GM21381 (cell line): Measurements from ENCODE around the gene IQGAP3.
"Not testable (repeated sequence)": the region's sequence is repeated elsewhere in the genome, so short reads cannot be mapped to it uniquely, and the experiment has no call there.

Source experiments
- ATAC-seq: cut with Tn5 transposase; IDR thresholded peaks from one replicate; pipeline ENCODE4 v1.9.1; 2021; ENCODE audit warnings: mild to moderate bottlenecking, moderate library complexity; ENCODE audit not compliant: unreplicated experiment

IQGAP3 gene

DNA sequence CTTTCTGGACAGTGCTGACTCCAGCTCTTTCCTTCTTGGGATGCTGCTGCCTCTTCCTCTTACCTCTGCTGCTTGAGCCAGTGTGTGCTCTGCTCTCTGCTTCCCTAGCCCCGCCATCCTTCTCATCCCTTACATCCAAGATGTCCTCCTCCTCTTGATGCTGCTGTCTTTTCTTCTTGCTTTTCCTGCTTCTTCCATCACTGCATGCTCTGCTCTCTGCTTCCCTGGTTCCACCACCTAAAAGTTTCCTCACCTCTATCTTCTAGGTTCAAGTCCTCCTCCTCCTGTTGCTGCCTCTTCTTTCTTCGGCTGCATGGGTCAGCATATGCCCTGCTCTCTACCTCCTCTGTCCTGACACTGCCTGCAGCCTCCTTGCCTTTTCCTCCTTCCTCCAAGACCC, 22.7 kb upstream of the IQGAP3 start:
- no peak for ATAC-seq

DNA sequence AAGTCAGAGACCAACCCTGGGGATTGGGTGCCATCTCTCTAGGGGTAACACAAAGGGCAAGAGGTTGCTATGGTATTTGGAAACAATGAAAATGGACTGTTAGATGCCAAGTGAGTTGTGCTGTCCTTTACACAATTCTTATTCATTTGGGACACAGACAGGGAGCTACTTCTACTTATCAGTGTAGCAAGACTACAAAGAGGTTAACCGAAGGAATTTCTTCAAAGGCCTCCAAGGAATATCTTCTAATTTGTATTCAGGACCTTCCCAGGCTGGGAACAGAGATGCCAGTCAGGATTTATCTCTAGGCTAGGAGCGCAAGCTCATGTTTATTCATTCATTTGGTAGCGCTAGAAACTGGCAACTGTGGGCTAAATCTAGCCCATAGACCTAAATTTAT, 21.8 kb upstream of the IQGAP3 start:
- no peak for ATAC-seq

DNA sequence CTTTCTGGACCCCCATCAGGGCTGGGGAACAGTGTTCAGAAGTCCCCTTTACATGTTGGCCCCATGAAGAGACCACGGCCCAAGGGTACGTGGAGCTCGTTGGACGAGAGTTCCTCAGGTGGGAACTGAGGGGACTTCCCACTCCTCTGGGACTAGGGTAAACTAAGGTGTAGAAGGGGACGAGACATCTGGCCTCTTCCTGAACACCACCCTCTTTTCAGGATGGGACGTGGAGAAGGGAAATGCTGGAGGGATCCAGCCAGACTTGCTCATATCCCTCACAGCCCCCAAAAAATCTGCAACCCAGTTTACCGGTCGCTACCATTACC, 21.3 kb upstream of the IQGAP3 start:
- ATAC-seq: no peak

DNA sequence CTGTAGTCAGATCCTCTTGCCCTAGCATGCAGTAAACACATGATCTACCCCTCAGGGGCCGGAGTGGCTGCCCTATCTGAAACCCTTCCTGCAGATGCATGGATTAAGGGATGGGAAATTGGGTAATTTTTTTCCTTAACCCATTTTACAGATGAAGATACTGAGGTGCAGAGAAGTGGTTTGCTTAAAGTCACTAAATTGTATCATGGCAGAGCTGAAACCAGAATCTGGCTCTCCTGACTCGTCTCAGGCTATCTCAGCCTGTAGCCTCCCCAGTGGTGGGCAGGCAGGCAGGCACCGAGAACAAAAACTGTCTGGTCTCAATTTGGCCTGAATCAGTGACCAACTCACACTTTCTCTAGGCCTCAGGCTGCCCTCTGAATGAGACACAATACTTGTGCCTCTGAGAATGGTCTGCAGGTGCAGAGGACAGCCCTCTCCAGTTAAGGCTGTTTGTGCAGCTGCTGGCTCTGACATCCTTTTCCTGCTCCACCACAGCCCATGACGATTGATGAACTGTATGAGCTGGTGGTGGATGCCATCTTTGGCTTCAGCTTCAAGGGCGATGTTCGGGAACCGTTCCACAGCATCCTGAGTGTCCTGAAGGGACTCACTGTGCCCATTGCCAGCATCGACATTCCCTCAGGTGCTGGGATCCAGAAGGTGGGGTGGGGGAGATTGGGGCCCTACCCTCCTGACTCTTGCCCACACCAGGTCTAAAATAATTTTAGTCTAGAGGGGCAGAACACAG, 20.7 kb upstream of the IQGAP3 start:
- no peak for ATAC-seq

DNA sequence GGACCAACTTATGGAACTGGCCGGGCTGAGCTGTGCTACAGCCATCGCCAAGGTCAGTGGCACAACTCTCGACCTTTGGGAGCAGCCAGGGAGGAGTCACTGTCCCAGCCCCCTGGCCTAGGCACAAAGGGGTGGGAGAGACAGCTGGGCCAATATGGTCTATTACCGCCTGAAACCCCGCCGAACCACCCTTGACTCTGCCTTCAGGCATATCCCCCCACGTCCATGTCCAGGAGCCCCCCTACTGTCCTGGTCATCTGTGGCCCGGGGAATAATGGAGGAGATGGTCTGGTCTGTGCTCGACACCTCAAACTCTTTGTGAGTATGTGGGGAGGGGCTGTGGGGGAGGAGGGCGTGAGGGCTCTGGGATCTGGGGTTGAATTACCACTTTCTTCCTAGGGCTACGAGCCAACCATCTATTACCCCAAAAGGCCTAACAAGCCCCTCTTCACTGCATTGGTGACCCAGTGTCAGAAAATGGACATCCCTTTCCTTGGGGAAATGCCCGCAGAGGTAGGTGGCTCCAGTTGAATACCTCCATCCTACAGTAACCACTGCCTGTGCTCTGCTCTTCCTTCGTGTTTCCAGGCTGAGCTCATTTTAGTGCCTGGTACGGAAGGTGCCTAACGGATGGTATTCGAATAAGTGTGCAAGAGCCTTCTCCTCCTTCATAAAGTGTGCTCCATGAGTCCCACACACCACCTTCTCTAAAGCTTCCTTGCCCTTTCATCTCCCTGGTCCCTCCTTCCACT, 20.0 kb upstream of the IQGAP3 start:
- no peak for ATAC-seq

DNA sequence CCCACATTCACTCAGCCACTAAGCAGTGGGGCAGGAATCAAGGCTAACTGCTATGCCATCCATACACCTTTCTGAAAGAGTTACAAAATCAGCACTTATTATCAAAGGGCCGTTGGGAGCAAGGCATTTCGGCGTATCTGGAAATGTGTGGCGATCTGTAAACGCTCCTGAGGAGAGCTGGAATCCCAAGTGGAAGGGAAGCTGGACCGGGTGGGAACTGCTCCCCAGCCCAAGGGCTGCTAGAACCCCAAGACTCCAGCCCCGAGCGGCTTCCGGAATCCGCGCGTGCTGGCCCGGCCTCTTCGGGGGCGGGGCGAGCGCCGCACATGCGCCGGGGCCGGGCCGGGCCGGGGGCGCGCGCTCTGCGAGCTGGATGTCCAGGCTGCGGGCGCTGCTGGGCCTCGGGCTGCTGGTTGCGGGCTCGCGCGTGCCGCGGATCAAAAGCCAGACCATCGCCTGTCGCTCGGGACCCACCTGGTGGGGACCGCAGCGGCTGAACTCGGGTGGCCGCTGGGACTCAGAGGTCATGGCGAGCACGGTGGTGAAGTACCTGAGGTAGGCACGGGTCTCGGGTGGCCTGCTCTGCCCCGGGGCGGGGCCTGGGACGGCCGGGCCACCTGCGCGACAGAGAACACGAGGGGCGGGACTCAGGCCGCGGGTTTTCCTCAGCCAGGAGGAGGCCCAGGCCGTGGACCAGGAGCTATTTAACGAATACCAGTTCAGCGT, 19.2 kb upstream of the IQGAP3 start, which contains the start of gene NAXE:
TSS of gene NAXE (plus strand) at position 345 of the 726 bp plus-strand sequence. CDS start at position 374, 29 bp downstream.
- peak; percentile 91 for ATAC-seq

DNA sequence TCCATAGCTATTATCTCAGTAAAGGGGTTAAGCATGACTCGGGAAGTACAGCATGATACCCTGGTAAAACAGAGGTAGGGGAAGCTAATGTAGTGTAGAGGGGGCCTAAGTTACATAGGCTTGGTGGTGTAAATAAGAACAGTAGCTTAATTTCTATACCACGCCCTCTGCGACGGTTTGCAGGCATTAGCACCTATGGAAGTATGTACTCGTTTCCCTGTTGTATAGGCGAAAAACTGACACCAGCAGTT, 18.7 kb upstream of the IQGAP3 start:
- ATAC-seq: no peak

DNA sequence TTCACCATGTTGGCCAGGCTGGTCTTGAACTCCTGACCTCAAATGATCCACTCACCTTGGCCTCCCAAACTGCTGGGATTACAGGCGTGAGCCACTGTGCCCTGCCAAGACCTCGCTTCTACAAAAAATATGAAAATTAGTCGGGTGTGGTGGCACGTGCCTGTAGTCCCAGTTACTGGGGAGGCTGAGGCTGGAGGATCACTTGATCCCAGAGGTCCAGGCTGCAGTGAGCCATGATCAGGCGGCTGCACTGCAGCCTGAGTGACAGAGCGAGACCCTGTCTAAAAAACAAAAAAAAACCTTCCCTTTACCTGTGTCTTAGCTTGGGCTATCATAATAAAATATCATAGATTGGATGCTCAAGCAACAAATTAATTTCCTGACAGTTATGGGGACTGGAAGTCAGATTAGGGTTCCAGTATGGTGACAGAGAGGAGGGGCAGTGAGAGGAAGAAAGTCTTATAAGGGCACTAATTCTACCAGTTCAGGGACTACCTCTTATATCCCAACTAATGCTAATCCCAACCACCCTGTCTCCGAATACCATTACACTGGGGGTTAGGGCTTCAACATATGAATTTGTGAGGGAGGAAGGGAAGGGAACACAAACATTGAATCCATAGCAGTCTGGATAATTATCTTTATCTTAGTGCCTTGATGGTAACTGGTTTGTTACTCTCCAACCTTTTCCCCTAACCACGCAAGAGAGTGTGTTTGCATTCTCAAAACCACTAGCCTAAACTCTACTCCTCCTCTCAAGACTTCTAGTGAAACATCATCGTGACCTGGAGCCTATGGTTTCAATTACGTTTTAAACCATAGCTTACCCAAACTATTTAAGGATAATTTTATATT, 18.2 kb upstream of the IQGAP3 start:
- no peak for ATAC-seq

DNA sequence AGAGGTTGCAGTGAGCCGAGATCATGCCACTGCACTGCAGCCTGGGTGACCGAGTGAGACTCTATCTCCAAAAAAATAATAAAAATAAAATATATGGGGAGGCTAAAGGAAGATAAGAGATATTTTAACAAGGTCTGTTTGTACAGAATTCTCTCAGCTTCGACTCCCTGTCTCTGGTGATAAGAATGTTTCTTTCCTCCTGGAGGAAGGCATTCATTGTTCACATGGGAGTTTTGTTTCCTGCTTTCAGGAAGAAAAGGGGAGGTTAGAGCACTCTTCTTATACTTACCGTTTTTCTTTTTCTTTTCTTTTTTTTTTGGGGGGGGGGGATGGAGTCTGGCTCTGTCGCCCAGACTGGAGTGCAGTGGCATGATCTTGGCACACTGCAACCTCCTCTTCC, 17.2 kb upstream of the IQGAP3 start:
- ATAC-seq: no peak

DNA sequence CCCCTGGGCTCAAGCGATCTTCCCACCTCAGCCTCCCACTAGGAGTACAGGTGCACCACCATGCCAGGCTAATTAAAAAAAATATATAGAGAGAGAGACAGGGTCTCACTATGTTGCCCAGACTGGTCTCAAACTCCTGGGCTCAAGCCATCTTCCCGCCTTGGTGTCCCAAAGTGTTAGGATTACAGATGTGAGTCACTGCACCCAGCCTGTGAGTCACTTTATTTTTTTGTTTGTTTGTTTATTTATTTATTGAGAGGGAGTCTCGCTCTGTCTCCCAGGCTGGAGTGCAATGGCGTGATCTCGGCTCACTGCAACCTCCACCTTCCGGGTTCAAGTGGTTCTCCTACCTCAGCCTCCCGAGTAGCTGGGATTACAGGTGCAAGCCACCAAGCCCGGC, 15.6 kb upstream of the IQGAP3 start:
- not testable (repeated sequence) for ATAC-seq

DNA sequence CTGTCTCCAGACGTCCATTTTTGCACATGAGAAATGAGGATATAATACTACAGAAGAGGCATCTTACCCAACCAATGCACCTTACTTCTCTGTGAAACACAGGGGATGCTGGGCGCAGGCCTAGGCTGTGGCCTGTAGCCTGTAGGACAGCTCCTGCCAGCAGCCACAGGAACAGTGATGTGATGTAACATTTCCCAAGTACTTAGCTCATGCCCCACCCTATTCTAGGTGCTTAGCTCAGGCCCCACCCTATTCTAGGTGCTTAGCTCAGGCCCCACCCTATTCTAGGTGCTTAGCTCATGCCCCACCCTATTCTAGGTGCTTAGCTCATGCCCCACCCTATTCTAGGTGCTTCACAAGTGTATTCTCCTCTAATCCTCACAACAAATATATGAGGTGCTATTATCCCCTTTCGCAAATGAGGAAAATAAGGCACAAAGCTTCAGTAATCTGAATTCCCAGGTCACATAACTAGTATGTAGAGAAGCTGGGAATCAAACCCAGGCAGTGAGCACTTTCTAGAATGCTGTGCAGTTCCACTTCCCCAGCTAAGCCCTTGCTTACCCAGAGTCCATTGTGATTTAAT, 14.6 kb upstream of the IQGAP3 start:
- no peak for ATAC-seq

DNA sequence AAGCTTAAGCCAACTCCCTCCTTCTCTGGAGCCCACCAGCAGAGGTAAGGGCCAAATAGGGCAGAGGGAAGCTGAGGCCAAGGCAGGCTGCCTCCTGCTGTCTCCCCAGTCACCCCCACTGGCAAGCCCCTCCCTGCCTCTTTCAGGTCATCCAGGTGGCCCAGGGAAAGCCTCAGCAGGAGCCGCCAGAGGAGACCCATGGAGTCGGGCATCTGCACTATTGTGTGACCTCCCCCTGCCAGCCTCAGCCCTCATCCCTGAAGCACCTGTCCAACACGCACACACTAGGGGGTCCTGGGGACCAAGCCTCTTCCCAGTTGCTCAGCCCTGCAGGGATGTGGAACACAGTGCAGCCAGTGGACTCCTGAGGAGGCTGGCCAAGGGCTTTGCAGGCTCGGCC, 14.0 kb upstream of the IQGAP3 start:
- ATAC-seq: no peak

DNA sequence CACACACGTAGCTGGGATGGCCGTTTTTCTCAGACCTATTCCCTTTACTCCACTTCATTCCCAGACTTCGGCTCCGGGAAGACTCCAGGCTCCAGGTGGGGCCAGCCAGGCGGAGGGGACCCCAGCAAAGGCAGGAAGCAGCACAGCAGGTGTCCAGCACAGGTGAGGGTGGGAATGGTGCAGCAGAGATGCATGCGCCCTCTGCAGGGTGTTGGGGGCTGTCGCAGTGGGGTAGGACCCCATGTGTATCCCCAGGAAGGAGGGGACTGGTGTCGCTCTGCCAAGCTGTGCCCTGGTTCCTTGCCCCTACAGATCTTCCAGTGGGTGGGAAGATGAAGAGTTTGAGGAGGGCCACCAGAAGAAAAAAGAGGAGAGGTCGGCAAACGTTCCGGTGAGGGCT, 12.4 kb upstream of the IQGAP3 start:
- ATAC-seq: no peak

DNA sequence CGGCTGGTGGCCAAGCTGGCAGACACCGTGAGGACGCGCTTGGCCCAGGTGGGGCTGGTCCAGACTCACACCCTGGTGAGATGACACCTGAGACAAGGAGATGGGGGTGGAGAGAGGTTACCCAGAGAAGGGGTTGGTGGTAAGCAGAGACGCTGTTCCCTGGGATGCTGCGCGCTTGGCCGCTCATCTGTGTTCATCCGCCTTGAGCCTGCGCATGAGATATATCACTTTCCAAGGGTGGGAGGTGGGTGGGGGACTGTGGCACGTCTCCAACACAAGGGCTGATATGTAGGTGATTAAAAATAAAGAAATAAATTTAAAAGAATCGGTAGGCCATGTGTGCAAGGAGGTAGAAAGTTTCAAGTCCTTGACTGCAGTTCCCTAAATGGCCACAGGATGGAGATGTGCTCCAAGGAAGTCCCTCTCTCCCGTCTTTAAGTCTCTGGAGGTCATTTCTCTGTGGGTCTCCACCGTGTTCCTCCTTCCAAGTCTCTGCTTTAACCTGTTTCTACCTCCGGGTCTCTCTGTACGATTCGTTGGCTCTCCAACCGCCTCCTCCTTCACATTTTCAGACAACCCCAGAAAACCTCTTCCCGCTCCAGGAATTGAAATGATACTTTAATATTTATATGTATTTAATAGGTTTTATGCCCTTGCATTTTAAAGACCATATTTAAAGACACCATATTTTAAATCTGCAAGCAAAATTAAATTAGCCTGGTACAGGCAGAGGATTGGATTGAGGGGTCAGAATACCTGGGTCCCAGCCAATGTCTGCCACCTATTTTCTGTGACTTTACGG, 11.7 kb upstream of the IQGAP3 start:
- ATAC-seq: no peak

DNA sequence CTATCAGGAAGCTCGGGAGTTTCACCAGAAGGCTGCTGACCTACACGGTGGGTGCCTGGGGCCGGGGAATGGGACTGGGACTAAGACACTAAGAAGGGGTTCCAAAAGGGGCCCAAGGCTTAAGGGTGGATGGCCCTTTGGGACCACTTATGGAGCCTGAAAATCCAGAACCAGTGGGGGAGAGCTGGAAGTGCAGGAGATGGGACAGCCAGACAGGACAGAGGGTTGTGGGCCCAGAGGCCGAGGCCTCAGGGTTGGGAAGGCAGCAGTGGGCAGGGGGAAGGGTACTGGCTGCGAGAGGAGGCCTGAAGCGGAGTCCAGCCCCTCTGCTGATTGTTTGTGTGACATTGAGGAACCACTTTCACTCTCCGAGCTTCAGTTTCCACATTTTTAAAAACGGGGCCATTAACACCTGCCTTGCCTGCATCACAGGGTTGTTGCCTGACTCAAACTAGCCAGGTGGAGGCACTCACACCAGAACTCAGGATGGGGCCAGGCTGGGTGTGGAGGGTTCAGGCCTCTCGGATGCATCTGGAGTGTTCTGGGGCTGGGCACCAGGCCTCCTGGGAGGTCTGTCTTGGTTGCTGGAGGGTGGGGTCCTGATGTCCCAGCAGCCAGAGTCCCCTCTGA, 10.1 kb upstream of the IQGAP3 start:
- no peak for ATAC-seq

DNA sequence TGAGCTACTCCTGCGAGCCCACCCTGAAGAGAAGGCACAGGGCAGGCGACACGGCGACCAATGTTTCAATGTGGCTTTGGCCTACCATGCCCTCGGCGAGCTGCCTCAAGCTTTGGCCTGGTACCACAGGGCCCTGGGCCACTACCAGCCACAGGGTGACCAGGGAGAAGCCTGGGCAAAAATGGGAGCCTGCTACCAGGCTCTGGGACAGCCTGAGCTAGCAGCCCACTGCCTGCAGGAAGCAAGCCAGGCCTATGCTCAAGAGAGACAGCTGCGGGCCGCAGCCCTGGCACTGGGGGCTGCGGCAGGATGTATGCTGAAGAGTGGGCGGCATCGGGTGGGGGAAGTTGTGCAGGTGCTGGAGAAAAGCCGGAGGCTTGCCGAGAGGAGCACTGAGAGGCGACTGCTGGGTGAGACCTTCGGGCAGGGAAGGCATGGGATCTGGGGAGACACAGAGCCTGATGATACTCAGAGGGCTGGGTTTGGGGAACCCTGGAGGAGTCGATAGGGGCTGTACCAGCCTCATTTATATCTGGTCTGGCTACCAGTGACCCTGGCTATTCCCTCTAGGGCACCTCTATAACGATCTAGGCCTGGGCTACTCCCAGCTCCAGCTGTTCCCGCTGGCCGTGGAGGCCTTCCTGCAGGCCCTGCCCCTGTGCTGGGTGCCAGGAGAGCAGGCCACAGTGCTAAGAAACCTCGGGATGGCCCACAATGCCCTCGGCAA, 9.5 kb upstream of the IQGAP3 start:
- ATAC-seq: no peak

DNA sequence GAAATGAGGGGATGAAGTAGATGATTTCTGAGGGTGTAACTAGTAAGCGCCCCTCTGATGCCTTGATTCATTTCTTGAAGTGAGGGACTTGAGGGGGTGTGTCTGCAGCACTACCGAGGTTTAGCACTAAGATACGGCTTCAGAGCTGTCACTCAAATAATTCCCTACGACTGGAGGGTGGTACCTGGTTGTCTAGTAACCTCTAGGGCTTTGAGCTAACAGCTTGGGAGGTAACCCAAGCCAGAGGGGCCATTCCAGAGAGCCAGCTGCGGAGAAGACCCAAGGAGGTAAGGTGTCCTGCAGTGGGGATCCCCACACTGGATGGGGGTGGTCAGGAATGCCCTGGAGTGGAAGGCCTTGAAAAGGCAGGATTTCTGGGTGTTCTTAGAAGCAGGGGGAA, 7.1 kb upstream of the IQGAP3 start, which contains the start of gene TTC24:
TSS of gene TTC24 (plus strand) at position 252 of the 400 bp plus-strand sequence. CDS start 1,642 bp downstream, outside the sequence.
- ATAC-seq: no peak

DNA sequence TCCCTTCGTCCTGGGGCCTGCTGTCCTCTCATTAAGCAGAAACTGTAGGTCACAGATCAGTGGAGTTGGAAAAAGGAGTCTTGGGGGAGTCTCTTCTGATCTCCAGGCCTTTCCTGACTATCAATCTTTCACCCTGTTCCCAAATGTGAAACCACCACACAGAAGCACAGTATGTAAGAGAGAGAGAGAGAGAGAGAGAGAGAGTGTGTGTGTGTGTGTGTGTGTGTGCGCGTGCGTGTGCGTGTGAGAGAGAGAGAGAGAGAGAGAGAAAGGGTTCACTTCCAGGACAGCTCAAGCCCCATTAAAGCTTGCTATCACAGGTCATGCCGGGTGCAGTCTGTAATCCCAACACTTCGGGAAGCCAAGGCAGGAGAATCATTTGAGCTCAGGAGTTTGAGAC, 5.7 kb upstream of the IQGAP3 start:
- no peak for ATAC-seq

DNA sequence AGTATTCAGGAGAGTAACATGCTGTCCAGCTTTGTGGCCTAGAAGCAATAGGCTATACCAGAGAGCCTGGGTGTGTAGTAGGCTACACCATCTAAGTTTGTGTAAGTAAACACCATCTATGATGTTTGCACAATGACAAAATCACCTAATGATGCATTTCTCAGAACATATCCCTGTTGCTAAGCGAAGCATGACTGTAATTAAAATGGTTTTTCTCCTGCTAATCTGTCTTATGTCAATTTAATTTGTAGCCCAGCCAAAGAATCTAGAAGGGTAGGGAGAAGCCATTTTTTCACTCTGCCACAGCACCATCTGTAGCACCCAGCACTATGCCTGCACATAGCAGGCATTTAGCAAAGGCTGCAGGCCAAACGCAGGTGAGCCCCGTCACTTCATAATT, 5.2 kb upstream of the IQGAP3 start:
- no peak for ATAC-seq
